ENCODE data around the gene ANO3. TPM values are rescaled to one million over a fixed set of nuclear protein-coding genes. Genes with fewer than 3 reads are reported as not detected.

Gene ANO3
- polyA plus RNA-seq, 3 donors: not detected

- TF ChIP-seq, protein P1, sequence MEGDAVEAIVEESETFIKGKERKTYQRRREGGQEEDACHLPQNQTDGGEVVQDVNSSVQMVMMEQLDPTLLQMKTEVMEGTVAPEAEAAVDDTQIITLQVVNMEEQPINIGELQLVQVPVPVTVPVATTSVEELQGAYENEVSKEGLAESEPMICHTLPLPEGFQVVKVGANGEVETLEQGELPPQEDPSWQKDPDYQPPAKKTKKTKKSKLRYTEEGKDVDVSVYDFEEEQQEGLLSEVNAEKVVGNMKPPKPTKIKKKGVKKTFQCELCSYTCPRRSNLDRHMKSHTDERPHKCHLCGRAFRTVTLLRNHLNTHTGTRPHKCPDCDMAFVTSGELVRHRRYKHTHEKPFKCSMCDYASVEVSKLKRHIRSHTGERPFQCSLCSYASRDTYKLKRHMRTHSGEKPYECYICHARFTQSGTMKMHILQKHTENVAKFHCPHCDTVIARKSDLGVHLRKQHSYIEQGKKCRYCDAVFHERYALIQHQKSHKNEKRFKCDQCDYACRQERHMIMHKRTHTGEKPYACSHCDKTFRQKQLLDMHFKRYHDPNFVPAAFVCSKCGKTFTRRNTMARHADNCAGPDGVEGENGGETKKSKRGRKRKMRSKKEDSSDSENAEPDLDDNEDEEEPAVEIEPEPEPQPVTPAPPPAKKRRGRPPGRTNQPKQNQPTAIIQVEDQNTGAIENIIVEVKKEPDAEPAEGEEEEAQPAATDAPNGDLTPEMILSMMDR (IDR thresholded peaks at IDR 0.05): no peak
- intact Hi-C loops (cut with micrococcal nuclease): no loop called here
These were observed 249.0 kb downstream of the ANO3 start for GRCh38 chr11:26580929-26581328.

DNA sequence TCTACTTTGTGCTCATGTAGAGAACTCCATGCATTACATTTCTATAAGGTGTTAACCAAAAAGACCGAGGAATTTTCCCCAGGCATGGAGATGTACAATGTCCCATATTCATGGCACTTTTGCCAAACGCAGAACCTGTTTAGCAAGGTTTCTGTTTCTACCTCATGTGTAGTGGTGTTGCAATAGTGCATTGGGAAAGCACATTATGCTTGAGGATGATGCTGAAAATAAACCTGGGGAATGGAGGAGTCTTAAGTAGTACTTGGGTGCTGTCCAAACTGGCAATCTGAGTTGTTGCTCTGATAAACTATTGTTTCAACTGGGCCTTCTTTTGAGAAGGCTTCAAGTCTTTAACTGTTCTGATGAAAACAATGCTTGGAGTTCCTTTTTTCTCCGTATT lies 251.6 kb downstream of the ANO3 start:
- Mint-ChIP-seq H3K4me3 (no peak overlapping the region), H3K4me1 (no peaks in the 10 kb centered on the region), H3K9me3 (no peaks in the 10 kb centered on the region), H3K36me3 (no peaks in the 10 kb centered on the region), H3K27ac (no peak overlapping the region), H3K27me3 (ENCODE audit: low read depth in 3 of 3) (no peaks in the 10 kb centered on the region)
- H3K27ac ChIP-seq (ENCODE audit: low read depth in 1 of 2, low read length in 2 of 2): no peak overlapping the region
- no peaks in the 10 kb centered on the region for H3K27me3 ChIP-seq (ENCODE audit: control insufficient read depth in 2 of 2, insufficient read depth in 2 of 2, low read length in 2 of 2)
- H3K79me2 ChIP-seq (ENCODE audit: insufficient read depth, low read length): no peaks in the 10 kb centered on the region
- no peaks in the 10 kb centered on the region for H3K9me3 ChIP-seq (replicated peaks in 1 of 2; ENCODE audit: control insufficient read depth in 1 of 2, insufficient read depth in 1 of 2, low read length in 2 of 2)
- no peak for DNase-seq
- no peaks in the 10 kb centered on the region for H4K20me1 ChIP-seq (ENCODE audit: insufficient read depth, low read length)
- H3K9ac ChIP-seq (ENCODE audit: insufficient read depth, low read length, poor library complexity, severe bottlenecking): no peak overlapping the region
- H3K4me2 ChIP-seq (replicated peaks; ENCODE audit: extremely low read depth, low read length, poor library complexity, severe bottlenecking): no peak overlapping the region
- no CpG with 5 or more reads among the region's 3 CpGs for WGBS (ENCODE audit: insufficient coverage)
- no peaks in the 10 kb centered on the region for H3K36me3 ChIP-seq (replicated peaks in 1 of 2; ENCODE audit: control insufficient read depth in 1 of 2, insufficient read depth in 2 of 2, low read length in 2 of 2)
- no peaks in the 10 kb centered on the region for H3K4me1 ChIP-seq (ENCODE audit: control insufficient read depth in 1 of 2, insufficient read depth in 2 of 2, low read length in 2 of 2)
- H3K4me3 ChIP-seq (replicated peaks in 1 of 3; ENCODE audit: low read depth in 2 of 3, low read length in 3 of 3): no peak overlapping the region
- no peak overlapping the region for H2AFZ ChIP-seq (ENCODE audit: insufficient read depth, low read depth, low read length, poor library complexity, severe bottlenecking)
- intact Hi-C loops (cut with micrococcal nuclease): no loop called here
- TF ChIP-seq, protein P1 (IDR thresholded peaks at IDR 0.05): no peak

More at GRCh38 chr11:26580929-26581328, 249.0 kb downstream of the ANO3 start:
- DNase-seq: no peak
- H3K9ac ChIP-seq (ENCODE audit: insufficient read depth, low read length, poor library complexity, severe bottlenecking): no peak overlapping the region
- H2AFZ ChIP-seq (ENCODE audit: insufficient read depth, low read depth, low read length, poor library complexity, severe bottlenecking): no peak overlapping the region
- H3K27me3 ChIP-seq (ENCODE audit: control insufficient read depth in 2 of 2, insufficient read depth in 2 of 2, low read length in 2 of 2): no peaks in the 10 kb centered on the region
- no peak overlapping the region for H3K4me2 ChIP-seq (replicated peaks; ENCODE audit: extremely low read depth, low read length, poor library complexity, severe bottlenecking)
- H4K20me1 ChIP-seq (ENCODE audit: insufficient read depth, low read length): no peaks in the 10 kb centered on the region
- no peak overlapping the region for H3K4me3 ChIP-seq (replicated peaks in 1 of 3; ENCODE audit: low read depth in 2 of 3, low read length in 3 of 3)
- no peak overlapping the region for H3K4me3 Mint-ChIP-seq
- no peaks in the 10 kb centered on the region for H3K4me1 Mint-ChIP-seq
- H3K79me2 ChIP-seq (ENCODE audit: insufficient read depth, low read length): no peaks in the 10 kb centered on the region
- no peak overlapping the region for H3K27ac Mint-ChIP-seq
- no CpG with 5 or more reads among the region's 3 CpGs for WGBS (ENCODE audit: insufficient coverage)
- H3K27ac ChIP-seq (ENCODE audit: low read depth in 1 of 2, low read length in 2 of 2): no peak overlapping the region
- H3K27me3 Mint-ChIP-seq (ENCODE audit: low read depth in 3 of 3): no peaks in the 10 kb centered on the region
- H3K36me3 Mint-ChIP-seq: no peaks in the 10 kb centered on the region
- no peaks in the 10 kb centered on the region for H3K9me3 ChIP-seq (replicated peaks in 1 of 2; ENCODE audit: control insufficient read depth in 1 of 2, insufficient read depth in 1 of 2, low read length in 2 of 2)
- no peaks in the 10 kb centered on the region for H3K9me3 Mint-ChIP-seq
- no peaks in the 10 kb centered on the region for H3K4me1 ChIP-seq (ENCODE audit: control insufficient read depth in 1 of 2, insufficient read depth in 2 of 2, low read length in 2 of 2)
- H3K36me3 ChIP-seq (replicated peaks in 1 of 2; ENCODE audit: control insufficient read depth in 1 of 2, insufficient read depth in 2 of 2, low read length in 2 of 2): no peaks in the 10 kb centered on the region
